GM21786 (cell line): ENCODE data around the gene CKAP5.

ENCODE experiments used
- ATAC-seq: cut with Tn5 transposase; IDR thresholded peaks from one replicate; pipeline ENCODE4 v1.9.1; 2021; ENCODE audit not compliant: unreplicated experiment

Gene CKAP5

GRCh38 chr11:46769636-46770221, 76.4 kb downstream of the CKAP5 start:
- no peak for ATAC-seq

GRCh38 chr11:46766656-46767055, 79.4 kb downstream of the CKAP5 start:
- no peak for ATAC-seq

- ATAC-seq = no peak
These were observed 83.8 kb downstream of the CKAP5 start for GRCh38 chr11:46762248-46762647.

GRCh38 chr11:46761807-46762206, 84.3 kb downstream of the CKAP5 start:
- ATAC-seq = no peak

GRCh38 chr11:46760429-46761128, 85.5 kb downstream of the CKAP5 start:
- no peak for ATAC-seq

GRCh38 chr11:46759196-46759595, 86.9 kb downstream of the CKAP5 start:
- no peak for ATAC-seq

GRCh38 chr11:46755962-46756361, 90.1 kb downstream of the CKAP5 start:
- no peak for ATAC-seq

GRCh38 chr11:46747150-46747549, 98.9 kb downstream of the CKAP5 start:
- no peak for ATAC-seq

- no peak for ATAC-seq
These were observed 100.1 kb downstream of the CKAP5 start for GRCh38 chr11:46745995-46746394.

- ATAC-seq = no peak
These were observed 100.8 kb downstream of the CKAP5 start for GRCh38 chr11:46745328-46745727.

GRCh38 chr11:46743693-46744339, 102.3 kb downstream of the CKAP5 start:
- ATAC-seq = no peak

- ATAC-seq = no peak
These were observed 103.0 kb downstream of the CKAP5 start for GRCh38 chr11:46743043-46743442.

- ATAC-seq = no peak
These were observed 104.2 kb downstream of the CKAP5 start for GRCh38 chr11:46741600-46742484.

- ATAC-seq = no peak
These were observed 107.2 kb downstream of the CKAP5 start for GRCh38 chr11:46738887-46739286.

- ATAC-seq = no peak
These were observed 108.4 kb downstream of the CKAP5 start for GRCh38 chr11:46737699-46738098.

- no peak for ATAC-seq
These were observed 109.5 kb downstream of the CKAP5 start for GRCh38 chr11:46736615-46737014.

GRCh38 chr11:46736146-46736545, 109.9 kb downstream of the CKAP5 start:
- no peak for ATAC-seq

- ATAC-seq = no peak
These were observed 112.8 kb downstream of the CKAP5 start for GRCh38 chr11:46733234-46733633.

GRCh38 chr11:46731545-46731944, 114.5 kb downstream of the CKAP5 start:
- no peak for ATAC-seq

- no peak for ATAC-seq
These were observed 116.7 kb downstream of the CKAP5 start for GRCh38 chr11:46729110-46730027.
